Measurements from ENCODE around the gene WWOX. TPM values are rescaled to one million over a fixed set of nuclear protein-coding genes. Genes with fewer than 3 reads are reported as not detected.

WWOX gene
- total and polyA plus RNA-seq, 2 donors (not counting 3 experiments of a cell fraction or from before 2014, with no cell fraction given): 6.2 to 12.5 TPM

- BruUV-seq (replicated peaks): no TSS peak
- dilution Hi-C loops (cut with MboI; ENCODE audit: extremely low pct_ligation_motif_present, low sequenced_read_pairs): no loop called here
Observed at GRCh38 chr16:79171504-79171903, 1072.0 kb downstream of the WWOX start.

More at GRCh38 chr16:79171504-79171903, 1072.0 kb downstream of the WWOX start:
- no peak overlapping the region for H2AFZ ChIP-seq (ENCODE audit: low read depth, low read length)
- H4K20me1 ChIP-seq (replicated peaks; ENCODE audit: control insufficient read depth, extremely low read depth, insufficient read depth, low read length): no peaks in the 10 kb centered on the region
- H3K79me2 ChIP-seq (ENCODE audit: control insufficient read depth, insufficient read depth, low read length): no peaks in the 10 kb centered on the region
- no peaks in the 10 kb centered on the region for H3K9me1 ChIP-seq (replicated peaks; ENCODE audit: control insufficient read depth, extremely low read depth, insufficient read depth, low read length)
- DNase-seq (ENCODE audit: low read depth, low spot score): no peak
- CTCF ChIA-PET: no interaction called here
- no peak overlapping the region for H3K4me2 ChIP-seq (ENCODE audit: insufficient read depth, low read length)
- H3K27ac ChIP-seq (ENCODE audit: insufficient read depth, low read depth, low read length): no peak overlapping the region
- no peaks in the 10 kb centered on the region for H3K36me3 ChIP-seq (ENCODE audit: control insufficient read depth in 2 of 2, extremely low read depth in 1 of 2, insufficient read depth in 2 of 2, low read length in 2 of 2)
- no peaks in the 10 kb centered on the region for H3K27me3 ChIP-seq (ENCODE audit: control insufficient read depth in 2 of 2, insufficient read depth in 2 of 2, low read length in 2 of 2)
- H3K9ac ChIP-seq (replicated peaks; ENCODE audit: extremely low read depth, insufficient read depth, low read length): no peak overlapping the region
- TF ChIP-seq FOS (IDR thresholded peaks at IDR 0.05; ENCODE audit: borderline replicate concordance, insufficient read depth, low read length): no peak
- TF ChIP-seq MYC (IDR thresholded peaks at IDR 0.05; ENCODE audit: low read depth, low read length): no peak
- TF ChIP-seq, protein P1, sequence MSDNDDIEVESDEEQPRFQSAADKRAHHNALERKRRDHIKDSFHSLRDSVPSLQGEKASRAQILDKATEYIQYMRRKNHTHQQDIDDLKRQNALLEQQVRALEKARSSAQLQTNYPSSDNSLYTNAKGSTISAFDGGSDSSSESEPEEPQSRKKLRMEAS (IDR thresholded peaks at IDR 0.05; ENCODE audit: insufficient read depth, insufficient read length): no peak
- TF ChIP-seq, protein P2, sequence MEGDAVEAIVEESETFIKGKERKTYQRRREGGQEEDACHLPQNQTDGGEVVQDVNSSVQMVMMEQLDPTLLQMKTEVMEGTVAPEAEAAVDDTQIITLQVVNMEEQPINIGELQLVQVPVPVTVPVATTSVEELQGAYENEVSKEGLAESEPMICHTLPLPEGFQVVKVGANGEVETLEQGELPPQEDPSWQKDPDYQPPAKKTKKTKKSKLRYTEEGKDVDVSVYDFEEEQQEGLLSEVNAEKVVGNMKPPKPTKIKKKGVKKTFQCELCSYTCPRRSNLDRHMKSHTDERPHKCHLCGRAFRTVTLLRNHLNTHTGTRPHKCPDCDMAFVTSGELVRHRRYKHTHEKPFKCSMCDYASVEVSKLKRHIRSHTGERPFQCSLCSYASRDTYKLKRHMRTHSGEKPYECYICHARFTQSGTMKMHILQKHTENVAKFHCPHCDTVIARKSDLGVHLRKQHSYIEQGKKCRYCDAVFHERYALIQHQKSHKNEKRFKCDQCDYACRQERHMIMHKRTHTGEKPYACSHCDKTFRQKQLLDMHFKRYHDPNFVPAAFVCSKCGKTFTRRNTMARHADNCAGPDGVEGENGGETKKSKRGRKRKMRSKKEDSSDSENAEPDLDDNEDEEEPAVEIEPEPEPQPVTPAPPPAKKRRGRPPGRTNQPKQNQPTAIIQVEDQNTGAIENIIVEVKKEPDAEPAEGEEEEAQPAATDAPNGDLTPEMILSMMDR (IDR thresholded peaks at IDR 0.05; ENCODE audit: extremely low read depth in 1 of 2, insufficient read depth in 1 of 2, low read depth in 1 of 2, low read length in 2 of 2): no peak
- no peak for TF ChIP-seq GATA2 (IDR thresholded peaks at IDR 0.05; ENCODE audit: insufficient read depth, insufficient read length, low read depth, low read length)
- no peak for TF ChIP-seq JUN (IDR thresholded peaks at IDR 0.05; ENCODE audit: borderline replicate concordance, insufficient read depth, insufficient read length, low read depth)
- no peak for TF ChIP-seq POLR2A (IDR thresholded peaks at IDR 0.05; ENCODE audit: low read depth, low read length)
- TF ChIP-seq EZH2 (IDR thresholded peaks at IDR 0.05; ENCODE audit: borderline replicate concordance, low read depth, low read length, severe bottlenecking): no peak
- no peak for TF ChIP-seq POLR2AphosphoS5 (IDR thresholded peaks at IDR 0.05; ENCODE audit: insufficient read depth, low read depth, low read length)
- FAIRE-seq: no peak
- H3K4me1 ChIP-seq (ENCODE audit: control insufficient read depth, extremely low read depth, insufficient read depth, low read length): no peaks in the 10 kb centered on the region
- H3K4me3 ChIP-seq (replicated peaks in 1 of 3; ENCODE audit: insufficient read depth in 1 of 3, low read depth in 1 of 3, low read length in 3 of 3): no peak overlapping the region
- POLR2A ChIA-PET: no interaction called here
- intact Hi-C loops (cut with micrococcal nuclease): no loop called here
- peaks cover 12% of the 10 kb centered on the region for H3K9me3 ChIP-seq (replicated peaks; ENCODE audit: control insufficient read depth, insufficient read depth, low read length)
